K562 (cell line): Measurements from ENCODE around the gene C15orf61. TPM values are rescaled to one million over a fixed set of nuclear protein-coding genes. Genes with fewer than 3 reads are reported as not detected.

Source experiments
- CREM ChIP-seq: IDR thresholded peaks from 2 replicates; pipeline ENCODE4 v1.6.1; 2014; ENCODE audit warnings: antibody characterized with exemption, low read depth
- GABPB2 ChIP-seq: fragments of 250-450 bp; sonication (Bioruptor Pico); conservative IDR thresholded peaks from 2 replicates; pipeline ENCODE4 v1.5.1; 2021; ENCODE audit warnings: mild to moderate bottlenecking
- GATAD2A ChIP-seq: fragments of 450-650 bp; IDR thresholded peaks from 2 replicates; pipeline ENCODE4 v1.6.1; 2017
- IFI16 ChIP-seq: fragments of 250-450 bp; sonication (Bioruptor Pico); IDR thresholded peaks from 2 replicates; pipeline ENCODE4 v2.1.2; 2022; ENCODE audit warnings: mild to moderate bottlenecking, inconsistent platforms
- ILF3 ChIP-seq: fragments of 450-650 bp; IDR thresholded peaks from 2 replicates; pipeline ENCODE4 v1.6.1; 2018; ENCODE audit warnings: antibody characterized with exemption, mild to moderate bottlenecking, moderate library complexity, borderline replicate concordance
- NR1H2 ChIP-seq: sonication (generic); formaldehyde crosslinking; IDR thresholded peaks from 2 replicates; pipeline ENCODE4 v1.4.0; 2020; ENCODE audit warnings: mild to moderate bottlenecking, missing genetic modification reagents
- NR2C2 ChIP-seq, 2 experiments: fragments of 200-800 bp in 1 of 2; sonication (Bioruptor generic) in 1 of 2; sonication (generic) in 1 of 2; formaldehyde crosslinking in 1 of 2; IDR thresholded peaks; 2 replicates each; pipeline versions ENCODE4 v1.6.1 to v1.8.0; 2016 to 2022; ENCODE audit warnings: mild to moderate bottlenecking in 1 of 2, missing compliant biosample characterization in 1 of 2, missing genetic modification characterization in 1 of 2, missing genetic modification reagents in 1 of 2
- NR3C1 ChIP-seq: sonication (generic); formaldehyde crosslinking; IDR thresholded peaks from 2 replicates; pipeline ENCODE4 v1.8.1; 2022; ENCODE audit warnings: missing genetic modification reagents
- PBX2 ChIP-seq, 2 experiments: IDR thresholded peaks in 1 of 2; conservative IDR thresholded peaks in 1 of 2; 2 replicates each; pipeline ENCODE4 v1.6.1; 2016; ENCODE audit warnings: low read depth in 2 of 2, mild to moderate bottlenecking in 1 of 2, missing compliant biosample characterization in 1 of 2, missing genetic modification characterization in 1 of 2, moderate library complexity in 1 of 2
- POLR2A ChIP-seq: fragments of 450-650 bp; conservative IDR thresholded peaks from 2 replicates; pipeline ENCODE4 v1.6.1; 2016
- RBFOX2 ChIP-seq: fragments of 200-400 bp; formaldehyde crosslinking; IDR thresholded peaks from 2 replicates; pipeline ENCODE4 v1.6.1; 2017; ENCODE audit warnings: low read depth, mild to moderate bottlenecking, low read length, moderate library complexity
- THRB ChIP-seq: fragments of 450-650 bp; formaldehyde crosslinking; conservative IDR thresholded peaks from 2 replicates; pipeline ENCODE4 v1.4.0; 2022; ENCODE audit warnings: mild to moderate bottlenecking, missing genetic modification characterization
- TSHZ1 ChIP-seq: fragments of 250-450 bp; sonication (Bioruptor Pico); IDR thresholded peaks from 2 replicates; pipeline ENCODE4 v1.4.0; 2020; ENCODE audit warnings: mild to moderate bottlenecking, moderate library complexity
- ZNF133 ChIP-seq: fragments of 250-450 bp; sonication (Bioruptor Pico); IDR thresholded peaks from 2 replicates; pipeline ENCODE4 v1.4.0; 2020; ENCODE audit warnings: mild to moderate bottlenecking
- ZNF165 ChIP-seq: fragments of 250-450 bp; sonication (Bioruptor Pico); IDR thresholded peaks from 2 replicates; pipeline ENCODE4 v1.4.0; 2020; ENCODE audit warnings: borderline replicate concordance
- ZNF3 ChIP-seq: fragments of 250-450 bp; sonication (Bioruptor Pico); IDR thresholded peaks from 2 replicates; pipeline ENCODE4 v1.5.0; 2021; ENCODE audit warnings: mild to moderate bottlenecking, moderate library complexity
- ZNF75A ChIP-seq: fragments of 450-650 bp; formaldehyde crosslinking; IDR thresholded peaks from 2 replicates; pipeline ENCODE4 v1.4.0; 2020; ENCODE audit warnings: mild to moderate bottlenecking
- ZNF785 ChIP-seq: fragments of 250-450 bp; sonication (Bioruptor Pico); IDR thresholded peaks from 2 replicates; pipeline ENCODE4 v1.4.0; 2020; ENCODE audit warnings: mild to moderate bottlenecking
- polyA plus RNA-seq, 8 experiments: library from polyadenylated mRNA; depleted of rRNA in 4 of 8; stranded (reverse) in 5 of 8; unstranded in 3 of 8; fragments of >200 nt; fragmentation: Nextera tagmentation in 2 of 8; fragmentation: Illumina TruSeq in 1 of 8; extraction: Ambion mirVana in 2 of 8; extraction: Trizol in 1 of 8; gene quantifications; 2 replicates each; pipeline versions ENCODE4 v1.2.1 to v1.2.3, GENCODE V29; 2011 to 2014; ENCODE audit warnings: inconsistent platforms in 1 of 8, missing spikeins in 1 of 8
- total RNA-seq, 7 experiments: library from RNA; depleted of rRNA in 6 of 7; stranded (reverse); fragments of >200 nt in 6 of 7; fragmentation: Illumina TruSeq in 2 of 7; extraction: Trizol in 2 of 7; gene quantifications; 2 replicates each; pipeline versions ENCODE4 v1.2.1 to v1.2.3, GENCODE V29; 2011 to 2021; ENCODE audit warnings: low replicate concordance in 1 of 7
- TF ChIP-seq, protein P1 (sequence below): fragments of 450-650 bp; IDR thresholded peaks from one replicate; pipeline ENCODE4 v1.6.1; 2018; ENCODE audit warnings: mild to moderate bottlenecking, moderate library complexity; ENCODE audit not compliant: partially characterized antibody
- TF ChIP-seq, protein P2 (sequence below): sonication (generic); formaldehyde crosslinking; IDR thresholded peaks from 2 replicates; pipeline ENCODE4 v1.9.0; 2022; ENCODE audit warnings: mild to moderate bottlenecking, missing genetic modification reagents

Gene C15orf61
- total and polyA plus RNA-seq, 9 of the 15 experiments (the other 6 are each of a cell fraction or from before 2014, with no cell fraction given): 1.6 to 10.5 (median 4.3) TPM

- TF ChIP-seq ZNF133 (no peak), THRB (CRISPR knock-in tag) (no peak), PBX2 (CRISPR knock-in tag; IDR thresholded peaks at IDR 0.05; ENCODE audit: low read depth) (no peak), PBX2 (tag; conservative IDR thresholded peaks at IDR 0.05; ENCODE audit: low read depth) (peak; percentile 59), NR3C1 (CRISPR knock-in tag) (no peak), ILF3 (no peak), ZNF165 (no peak), ZNF785 (CRISPR knock-in tag) (no peak), NR1H2 (CRISPR knock-in tag) (no peak), ZNF3 (CRISPR knock-in tag) (no peak), IFI16 (CRISPR knock-in tag) (no peak), TSHZ1 (CRISPR knock-in tag) (no peak), ZNF75A (no peak), GABPB2 (CRISPR knock-in tag) (no peak), NR2C2 (CRISPR knock-in tag; IDR thresholded peaks at IDR 0.05) (no peak), NR2C2 (tag; IDR thresholded peaks at IDR 0.05) (no peak), GATAD2A (no peak), RBFOX2 (no peak), POLR2A (no peak), CREM (no peak)
- TF ChIP-seq, protein P1, sequence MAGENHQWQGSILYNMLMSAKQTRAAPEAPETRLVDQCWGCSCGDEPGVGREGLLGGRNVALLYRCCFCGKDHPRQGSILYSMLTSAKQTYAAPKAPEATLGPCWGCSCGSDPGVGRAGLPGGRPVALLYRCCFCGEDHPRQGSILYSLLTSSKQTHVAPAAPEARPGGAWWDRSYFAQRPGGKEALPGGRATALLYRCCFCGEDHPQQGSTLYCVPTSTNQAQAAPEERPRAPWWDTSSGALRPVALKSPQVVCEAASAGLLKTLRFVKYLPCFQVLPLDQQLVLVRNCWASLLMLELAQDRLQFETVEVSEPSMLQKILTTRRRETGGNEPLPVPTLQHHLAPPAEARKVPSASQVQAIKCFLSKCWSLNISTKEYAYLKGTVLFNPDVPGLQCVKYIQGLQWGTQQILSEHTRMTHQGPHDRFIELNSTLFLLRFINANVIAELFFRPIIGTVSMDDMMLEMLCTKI: no peak
- TF ChIP-seq, protein P2, sequence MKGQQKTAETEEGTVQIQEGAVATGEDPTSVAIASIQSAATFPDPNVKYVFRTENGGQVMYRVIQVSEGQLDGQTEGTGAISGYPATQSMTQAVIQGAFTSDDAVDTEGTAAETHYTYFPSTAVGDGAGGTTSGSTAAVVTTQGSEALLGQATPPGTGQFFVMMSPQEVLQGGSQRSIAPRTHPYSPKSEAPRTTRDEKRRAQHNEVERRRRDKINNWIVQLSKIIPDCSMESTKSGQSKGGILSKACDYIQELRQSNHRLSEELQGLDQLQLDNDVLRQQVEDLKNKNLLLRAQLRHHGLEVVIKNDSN (CRISPR knock-in tag): 0 out of 2 replicates have a peak, but pooled peaks have one; percentile 7
Measured at GRCh38 chr15:67543348-67543718, 22.4 kb downstream of the C15orf61 start (continued).
